Fibroblast of lung (primary cell): ENCODE measurements around the gene SECTM1. TPM values are rescaled to one million over a fixed set of nuclear protein-coding genes. Genes with fewer than 3 reads are reported as not detected.

Experiments
- DNase-seq, 2 donors: peaks; one replicate each; pipeline versions ENCODE4 v3.0.0 to v3.0.0-alpha.2; 2010; ENCODE audit warnings: low read depth in 2 of 2
- H2AFZ ChIP-seq: 2 replicates; pipeline ENCODE4 v1.5.1; 2012; ENCODE audit warnings: low read length, control low read depth, inconsistent platforms
- H3K27ac ChIP-seq: 2 replicates; pipeline ENCODE4 v1.5.1; 2011; ENCODE audit warnings: low read length, control low read depth; ENCODE audit not compliant: insufficient read depth
- H3K27me3 ChIP-seq: 2 replicates; pipeline ENCODE4 v1.5.1; 2011; ENCODE audit warnings: mild to moderate bottlenecking, low read length; ENCODE audit not compliant: control insufficient read depth, insufficient read depth
- H3K36me3 ChIP-seq: 2 replicates; pipeline ENCODE4 v1.5.1; 2011; ENCODE audit warnings: low read length; ENCODE audit not compliant: control insufficient read depth, insufficient read depth
- H3K4me1 ChIP-seq: 2 replicates; pipeline ENCODE4 v1.5.1; 2011; ENCODE audit warnings: low read length; ENCODE audit not compliant: control insufficient read depth, insufficient read depth; ENCODE audit errors: extremely low read depth
- H3K4me2 ChIP-seq: 2 replicates; pipeline ENCODE4 v1.5.1; 2011; ENCODE audit warnings: low read length, control low read depth; ENCODE audit not compliant: insufficient read depth; ENCODE audit errors: extremely low read depth
- H3K4me3 ChIP-seq, 4 experiments: fragments of 200-600 bp in 1 of 4; sonication (generic) in 1 of 4; replicated peaks in 1 of 4; 2 replicates each; pipeline ENCODE4 v1.5.1; 2011 to 2016; ENCODE audit warnings: low read length in 4 of 4, low read depth in 3 of 4, mild to moderate bottlenecking in 3 of 4, control low read depth in 2 of 4, inconsistent platforms in 1 of 4, mixed read lengths in 1 of 4; ENCODE audit not compliant: insufficient read depth in 1 of 4; ENCODE audit errors: control extremely low read depth in 1 of 4
- H3K79me2 ChIP-seq: 2 replicates; pipeline ENCODE4 v1.5.1; 2012; ENCODE audit warnings: mild to moderate bottlenecking, low read length, inconsistent platforms; ENCODE audit not compliant: control insufficient read depth, insufficient read depth
- H3K9ac ChIP-seq: 2 replicates; pipeline ENCODE4 v1.5.1; 2011; ENCODE audit warnings: mild to moderate bottlenecking, low read length, control low read depth; ENCODE audit not compliant: insufficient read depth
- H3K9me3 ChIP-seq: 2 replicates; pipeline ENCODE4 v1.5.1; 2012; ENCODE audit warnings: low read depth, low read length; ENCODE audit not compliant: control insufficient read depth, insufficient read depth
- H4K20me1 ChIP-seq: 2 replicates; pipeline ENCODE4 v1.5.1; 2011; ENCODE audit warnings: low read length; ENCODE audit not compliant: control insufficient read depth, insufficient read depth; ENCODE audit errors: extremely low read depth
- CTCF ChIP-seq, 2 donors: IDR thresholded peaks in 1 of 2; conservative IDR thresholded peaks in 1 of 2; 1 replicate in 1 of 2; 2 replicates in 1 of 2; pipeline ENCODE4 v1.5.1; 2011 to 2012; ENCODE audit warnings: low read length in 2 of 2, control low read depth in 1 of 2, inconsistent platforms in 1 of 2, low read depth in 1 of 2, mild to moderate bottlenecking in 1 of 2
- EZH2 ChIP-seq: IDR thresholded peaks from 2 replicates; pipeline ENCODE4 v1.5.1; 2012; ENCODE audit warnings: low read length, control low read depth, mild to moderate bottlenecking; ENCODE audit errors: missing control alignments
- polyA plus RNA-seq, 2 donors: library from polyadenylated mRNA; depleted of rRNA in 1 of 2; stranded (reverse) in 1 of 2; unstranded in 1 of 2; fragments of >200 nt; gene quantifications; 2 replicates each; pipeline ENCODE4 v1.2.1, GENCODE V29; 2011 to 2012; ENCODE audit warnings: missing spikeins in 1 of 2
- total RNA-seq: library from RNA; depleted of rRNA; stranded (reverse); fragments of >200 nt; gene quantifications from 2 replicates; pipeline ENCODE4 v1.2.1, GENCODE V29; 2014

The SECTM1 gene
- total and polyA plus RNA-seq, 2 donors (not counting 1 experiment from before 2014, with no cell fraction given): 17.3 to 17.5 TPM

GRCh38 chr17:82327757-82328140, 5.8 kb downstream of the SECTM1 start:
- H3K4me1 ChIP-seq: peaks cover 10% of the 10 kb centered on the region
- no peaks in the 10 kb centered on the region for H4K20me1 ChIP-seq
- H2AFZ ChIP-seq: no peak overlapping the region
- H3K9ac ChIP-seq: no peak overlapping the region
- no peak overlapping the region for H3K27ac ChIP-seq
- no peaks in the 10 kb centered on the region for H3K36me3 ChIP-seq
- H3K79me2 ChIP-seq: no peaks in the 10 kb centered on the region
- no peaks in the 10 kb centered on the region for H3K27me3 ChIP-seq
- H3K9me3 ChIP-seq: no peaks in the 10 kb centered on the region
- no peak for DNase-seq
- H3K4me2 ChIP-seq: no peak overlapping the region
- no peak for TF ChIP-seq EZH2
- no peak for TF ChIP-seq CTCF (conservative IDR thresholded peaks at IDR 0.05 in 1 of 2, IDR thresholded peaks at IDR 0.05 in 1 of 2; ENCODE audit: low read depth in 1 of 2, low read length in 2 of 2)
- no peak overlapping the region for H3K4me3 ChIP-seq

- no peaks in the 10 kb centered on the region for H3K27me3 ChIP-seq
- peaks cover 9% of the 10 kb centered on the region for H3K4me1 ChIP-seq
- H3K4me2 ChIP-seq: no peak overlapping the region
- no peak for DNase-seq
- H4K20me1 ChIP-seq: no peaks in the 10 kb centered on the region
- no peaks in the 10 kb centered on the region for H3K36me3 ChIP-seq
- no peak overlapping the region for H2AFZ ChIP-seq
- H3K27ac ChIP-seq: no peak overlapping the region
- no peak overlapping the region for H3K4me3 ChIP-seq
- TF ChIP-seq CTCF (conservative IDR thresholded peaks at IDR 0.05 in 1 of 2, IDR thresholded peaks at IDR 0.05 in 1 of 2; ENCODE audit: low read depth in 1 of 2, low read length in 2 of 2): no peak
- no peak for TF ChIP-seq EZH2
- no peak overlapping the region for H3K9ac ChIP-seq
- no peaks in the 10 kb centered on the region for H3K9me3 ChIP-seq
- no peaks in the 10 kb centered on the region for H3K79me2 ChIP-seq
Measured at GRCh38 chr17:82327289-82327688, 6.3 kb downstream of the SECTM1 start.

- H3K27me3 ChIP-seq: no peaks in the 10 kb centered on the region
- H4K20me1 ChIP-seq: no peaks in the 10 kb centered on the region
- no peak overlapping the region for H3K27ac ChIP-seq
- H3K79me2 ChIP-seq: no peaks in the 10 kb centered on the region
- TF ChIP-seq CTCF (conservative IDR thresholded peaks at IDR 0.05 in 1 of 2, IDR thresholded peaks at IDR 0.05 in 1 of 2; ENCODE audit: low read depth in 1 of 2, low read length in 2 of 2) (no peak), EZH2 (no peak)
- H3K36me3 ChIP-seq: no peaks in the 10 kb centered on the region
- no peaks in the 10 kb centered on the region for H3K9me3 ChIP-seq
- peaks cover 7% of the 10 kb centered on the region for H3K4me1 ChIP-seq
- no peak overlapping the region for H2AFZ ChIP-seq
- no peak overlapping the region for H3K4me2 ChIP-seq
- DNase-seq: no peak
- H3K9ac ChIP-seq: no peak overlapping the region
- no peak overlapping the region for H3K4me3 ChIP-seq
Measured at GRCh38 chr17:82325286-82326180, 8.0 kb downstream of the SECTM1 start.
